CD14-positive monocyte (primary cell): ENCODE results near the gene KIAA1549. TPM values are rescaled to one million over a fixed set of nuclear protein-coding genes. Genes with fewer than 3 reads are reported as not detected.

Source experiments
- DNase-seq, 3 donors: peaks; one replicate each; pipeline ENCODE4 v3.0.0-alpha.2; 2011 to 2022
- H2AFZ ChIP-seq: 2 replicates; pipeline ENCODE4 v1.6.0; 2012; ENCODE audit warnings: mild to moderate bottlenecking, low read depth, low read length, inconsistent platforms; ENCODE audit not compliant: insufficient read depth, poor library complexity, severe bottlenecking
- H3K27ac ChIP-seq, 2 donors: 1 replicate in 1 of 2; 2 replicates in 1 of 2; pipeline ENCODE4 v1.5.1; 2012 to 2013; ENCODE audit warnings: low read length in 2 of 2, control low read depth in 1 of 2, inconsistent platforms in 1 of 2, low read depth in 1 of 2, mild to moderate bottlenecking in 1 of 2
- H3K27me3 ChIP-seq, 2 donors: one replicate each; pipeline versions ENCODE4 v1.6.0 to v1.6.1; 2011 to 2013; ENCODE audit warnings: low read length in 2 of 2; ENCODE audit not compliant: control insufficient read depth in 2 of 2, insufficient read depth in 2 of 2
- H3K36me3 ChIP-seq, 2 donors: replicated peaks in 1 of 2; 1 replicate in 1 of 2; 2 replicates in 1 of 2; pipeline versions ENCODE4 v1.5.1 to v1.6.1; 2012 to 2013; ENCODE audit warnings: low read length in 2 of 2, control low read depth in 1 of 2, inconsistent platforms in 1 of 2, mild to moderate bottlenecking in 1 of 2; ENCODE audit not compliant: insufficient read depth in 2 of 2, control insufficient read depth in 1 of 2
- H3K4me1 ChIP-seq, 2 donors: 1 replicate in 1 of 2; 2 replicates in 1 of 2; pipeline versions ENCODE4 v1.5.1 to v1.6.1; 2012 to 2013; ENCODE audit warnings: low read length in 2 of 2, control low read depth in 1 of 2, inconsistent platforms in 1 of 2, mild to moderate bottlenecking in 1 of 2, moderate library complexity in 1 of 2; ENCODE audit not compliant: insufficient read depth in 2 of 2, control insufficient read depth in 1 of 2
- H3K4me2 ChIP-seq: replicated peaks from 2 replicates; pipeline ENCODE3; 2012; ENCODE audit warnings: low read length, moderate library complexity, mild to moderate bottlenecking; ENCODE audit not compliant: poor library complexity, severe bottlenecking; ENCODE audit errors: extremely low read depth
- H3K4me3 ChIP-seq, 3 experiments: fragments of 200-600 bp in 1 of 3; sonication (generic) in 1 of 3; replicated peaks in 1 of 3; 1 replicate in 2 of 3; 2 replicates in 1 of 3; pipeline ENCODE4 v1.5.1; 2011 to 2013; ENCODE audit warnings: low read length in 3 of 3, mild to moderate bottlenecking in 3 of 3, control low read depth in 2 of 3, low read depth in 2 of 3, inconsistent platforms in 1 of 3, moderate library complexity in 1 of 3
- H3K79me2 ChIP-seq: 2 replicates; pipeline ENCODE4 v1.6.0; 2012; ENCODE audit warnings: mild to moderate bottlenecking, control low read depth, inconsistent platforms, low read length, moderate library complexity; ENCODE audit not compliant: insufficient read depth
- H3K9ac ChIP-seq: 2 replicates; pipeline ENCODE4 v1.6.0; 2017; ENCODE audit warnings: low read length, mild to moderate bottlenecking; ENCODE audit not compliant: insufficient read depth, poor library complexity, severe bottlenecking
- H3K9me3 ChIP-seq, 2 donors: replicated peaks in 1 of 2; 1 replicate in 1 of 2; 2 replicates in 1 of 2; pipeline versions ENCODE4 v1.5.1 to v1.6.1; 2012 to 2013; ENCODE audit warnings: low read length in 2 of 2, control low read depth in 1 of 2; ENCODE audit not compliant: control insufficient read depth in 1 of 2, insufficient read depth in 1 of 2
- H4K20me1 ChIP-seq: 2 replicates; pipeline ENCODE4 v1.6.0; 2012; ENCODE audit warnings: mild to moderate bottlenecking, low read length, control low read depth, moderate library complexity; ENCODE audit not compliant: insufficient read depth
- H3K27ac Mint-ChIP-seq, 7 donors: one replicate each; pipeline ENCODE4 v1.8.0; 2020; ENCODE audit warnings: mild to moderate bottlenecking in 7 of 7, mixed read lengths in 7 of 7, moderate library complexity in 6 of 7, inconsistent platforms in 2 of 7
- H3K27me3 Mint-ChIP-seq, 3 donors: one replicate each; pipeline ENCODE4 v1.8.0; 2021 to 2022; ENCODE audit warnings: low read depth in 3 of 3, mild to moderate bottlenecking in 3 of 3, mixed read lengths in 3 of 3, moderate library complexity in 3 of 3, inconsistent platforms in 1 of 3
- H3K36me3 Mint-ChIP-seq, 2 donors: one replicate each; pipeline ENCODE4 v1.8.0; 2020; ENCODE audit warnings: mixed read lengths in 2 of 2, inconsistent platforms in 1 of 2, mild to moderate bottlenecking in 1 of 2
- H3K4me1 Mint-ChIP-seq: one replicate; pipeline ENCODE4 v1.8.0; 2020; ENCODE audit warnings: mild to moderate bottlenecking, mixed read lengths
- H3K4me3 Mint-ChIP-seq, 2 donors: one replicate each; pipeline ENCODE4 v1.8.0; 2020; ENCODE audit warnings: mild to moderate bottlenecking in 2 of 2, mixed read lengths in 2 of 2, moderate library complexity in 1 of 2
- H3K9me3 Mint-ChIP-seq, 7 donors: one replicate each; pipeline ENCODE4 v1.8.0; 2020 to 2022; ENCODE audit warnings: mixed read lengths in 7 of 7, mild to moderate bottlenecking in 6 of 7, moderate library complexity in 6 of 7, inconsistent platforms in 2 of 7
- CTCF ChIP-seq: fragments of 200-600 bp; IDR thresholded peaks from one replicate; pipeline ENCODE4 v1.8.0; 2022; ENCODE audit warnings: antibody characterized with exemption, mild to moderate bottlenecking
- WGBS: methylation state at CpG from one replicate; pipeline ENCODE4 v1.1.5; 2013; ENCODE audit warnings: missing lambda C conversion rate; ENCODE audit not compliant: insufficient coverage; 5-methylcytosine and 5-hydroxymethylcytosine counted together
- intact Hi-C, 2 donors: fragments of 100-400 bp; cut with micrococcal nuclease; formaldehyde crosslinking; loops; one replicate each; pipeline versions ENCODE4 v1.15.0 to v1.15.1; 2023
- polyA plus RNA-seq, 3 donors: library from polyadenylated mRNA; depleted of rRNA in 1 of 3; unstranded in 2 of 3; stranded (reverse) in 1 of 3; fragments of 300-500 nt in 2 of 3; fragments of >200 nt in 1 of 3; fragmentation: Illumina TruSeq in 2 of 3; gene quantifications; 1 replicate in 2 of 3; 2 replicates in 1 of 3; pipeline ENCODE4 v1.2.3, GENCODE V29; 2012 to 2021

The KIAA1549 gene
- polyA plus RNA-seq, 3 donors: 0.03 TPM; not detected in 1

GRCh38 chr7:138929969-138930368, 51.2 kb downstream of the KIAA1549 start:
- Mint-ChIP-seq H3K9me3 (peaks cover 0 to 2% (median 0%) of the 10 kb centered on the region in 7 donors), H3K4me1 (peaks cover 3% of the 10 kb centered on the region), H3K27ac (no peak overlapping the region), H3K27me3 (peaks cover 0 to 2% (median 2%) of the 10 kb centered on the region in 3 donors), H3K4me3 (no peak overlapping the region), H3K36me3 (no peaks in the 10 kb centered on the region)
- no peaks in the 10 kb centered on the region for H3K79me2 ChIP-seq
- no CpG with 5 or more reads among the region's 1 CpG for WGBS
- H3K4me1 ChIP-seq: no peaks in the 10 kb centered on the region
- H4K20me1 ChIP-seq: no peaks in the 10 kb centered on the region
- no peak for DNase-seq
- no peak overlapping the region for H2AFZ ChIP-seq
- no peak overlapping the region for H3K4me2 ChIP-seq
- no peak overlapping the region for H3K27ac ChIP-seq
- H3K4me3 ChIP-seq: no peak overlapping the region
- intact Hi-C loops: no loop called here
- no peaks in the 10 kb centered on the region for H3K27me3 ChIP-seq
- H3K36me3 ChIP-seq: no peaks in the 10 kb centered on the region
- no peak for TF ChIP-seq CTCF
- no peak overlapping the region for H3K9ac ChIP-seq
- H3K9me3 ChIP-seq: no peaks in the 10 kb centered on the region

GRCh38 chr7:138926241-138926612, 55.0 kb downstream of the KIAA1549 start:
- no peaks in the 10 kb centered on the region for H3K36me3 ChIP-seq
- Mint-ChIP-seq H3K27me3 (peaks cover 0 to 1% (median 0%) of the 10 kb centered on the region in 3 donors), H3K4me3 (no peak overlapping the region), H3K9me3 (peaks cover 0 to 6% (median 2%) of the 10 kb centered on the region in 7 donors), H3K27ac (no peak overlapping the region), H3K4me1 (peaks cover 3% of the 10 kb centered on the region), H3K36me3 (no peaks in the 10 kb centered on the region)
- no peaks in the 10 kb centered on the region for H3K79me2 ChIP-seq
- no peak overlapping the region for H3K27ac ChIP-seq
- no peaks in the 10 kb centered on the region for H3K4me1 ChIP-seq
- H3K4me2 ChIP-seq: no peak overlapping the region
- no peak overlapping the region for H3K9ac ChIP-seq
- no peak for DNase-seq
- no peak overlapping the region for H3K4me3 ChIP-seq
- intact Hi-C loops: no loop called here
- 75% methylated on average over 3 of the region's 8 CpGs for WGBS
- H4K20me1 ChIP-seq: no peaks in the 10 kb centered on the region
- H3K27me3 ChIP-seq: no peaks in the 10 kb centered on the region
- TF ChIP-seq CTCF: no peak
- no peaks in the 10 kb centered on the region for H3K9me3 ChIP-seq
- peak overlapping the region; percentile 56 for H2AFZ ChIP-seq
